ENCODE measurements around the gene VEGFA. TPM values are rescaled to one million over a fixed set of nuclear protein-coding genes. Genes with fewer than 3 reads are reported as not detected.

Gene VEGFA
- 10 to 100 TPM; 27.8 to 29.0 TPM for total RNA-seq

DNA sequence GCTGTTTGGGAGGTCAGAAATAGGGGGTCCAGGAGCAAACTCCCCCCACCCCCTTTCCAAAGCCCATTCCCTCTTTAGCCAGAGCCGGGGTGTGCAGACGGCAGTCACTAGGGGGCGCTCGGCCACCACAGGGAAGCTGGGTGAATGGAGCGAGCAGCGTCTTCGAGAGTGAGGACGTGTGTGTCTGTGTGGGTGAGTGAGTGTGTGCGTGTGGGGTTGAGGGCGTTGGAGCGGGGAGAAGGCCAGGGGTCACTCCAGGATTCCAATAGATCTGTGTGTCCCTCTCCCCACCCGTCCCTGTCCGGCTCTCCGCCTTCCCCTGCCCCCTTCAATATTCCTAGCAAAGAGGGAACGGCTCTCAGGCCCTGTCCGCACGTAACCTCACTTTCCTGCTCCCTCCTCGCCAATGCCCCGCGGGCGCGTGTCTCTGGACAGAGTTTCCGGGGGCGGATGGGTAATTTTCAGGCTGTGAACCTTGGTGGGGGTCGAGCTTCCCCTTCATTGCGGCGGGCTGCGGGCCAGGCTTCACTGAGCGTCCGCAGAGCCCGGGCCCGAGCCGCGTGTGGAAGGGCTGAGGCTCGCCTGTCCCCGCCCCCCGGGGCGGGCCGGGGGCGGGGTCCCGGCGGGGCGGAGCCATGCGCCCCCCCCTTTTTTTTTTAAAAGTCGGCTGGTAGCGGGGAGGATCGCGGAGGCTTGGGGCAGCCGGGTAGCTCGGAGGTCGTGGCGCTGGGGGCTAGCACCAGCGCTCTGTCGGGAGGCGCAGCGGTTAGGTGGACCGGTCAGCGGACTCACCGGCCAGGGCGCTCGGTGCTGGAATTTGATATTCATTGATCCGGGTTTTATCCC, at the start of gene VEGFA:
VEGFA (plus strand) TSS at position 686 of the 846 bp plus-strand sequence.
- no peaks in the 10 kb centered on the region for H3K9me3 Mint-ChIP-seq (ENCODE audit: low read depth)
- H3K27ac Mint-ChIP-seq, result peak within 1 kb of the TSS; percentile 84
- CTCF ChIA-PET, result interaction anchor here (0.6 to 4.5 kb wide), 52 partner anchors 9 to 477 kb away, joined by 3 to 100 read pairs (median 4); partner anchors contain the start of genes GTPBP2, HSP90AB1 and MRPS18A
- peak; percentile 92 for DNase-seq
- H3K27me3 Mint-ChIP-seq, result peaks cover 6% of the 10 kb centered on the region
- ATAC-seq, result peak; percentile 70
- peak within 1 kb of the TSS; percentile 94 for H3K4me3 Mint-ChIP-seq
- H3K36me3 Mint-ChIP-seq, result peaks cover 3% of the 10 kb centered on the region
- peaks cover 30% of the 10 kb centered on the region for H3K4me1 Mint-ChIP-seq

DNA sequence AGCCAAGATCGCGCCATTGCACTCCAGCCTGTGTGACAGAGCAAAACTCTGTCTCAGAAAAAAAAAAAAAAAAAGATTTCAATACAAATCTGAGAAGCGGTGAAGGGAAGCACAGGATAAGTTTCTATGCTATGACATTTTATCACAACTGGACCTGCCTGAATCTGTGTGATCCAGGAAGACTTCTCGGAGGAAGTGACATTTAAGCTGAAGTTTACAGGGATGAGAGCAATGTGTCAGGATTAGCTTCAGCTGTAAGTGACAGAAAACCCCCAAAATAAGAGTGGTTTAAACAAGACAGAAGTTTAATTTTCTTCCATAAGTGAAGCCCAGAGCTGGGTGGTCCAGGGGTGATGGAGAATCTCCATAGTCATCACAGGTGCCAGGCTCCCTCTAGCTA, 49.0 kb upstream of the VEGFA start:
- ATAC-seq, result no peak
- no peak overlapping the region for H3K4me3 Mint-ChIP-seq
- no peak overlapping the region for H3K27ac Mint-ChIP-seq
- no peak for DNase-seq
- H3K9me3 Mint-ChIP-seq (ENCODE audit: low read depth), result no peaks in the 10 kb centered on the region
- peaks cover 20% of the 10 kb centered on the region for H3K27me3 Mint-ChIP-seq
- H3K4me1 Mint-ChIP-seq, result peaks cover 28% of the 10 kb centered on the region
- CTCF ChIA-PET, result interaction anchor here (0.8 to 5.8 kb wide), 7 partner anchors 15 to 358 kb away, joined by 3 to 67 read pairs (median 8); partner anchors contain the start of gene VEGFA
- H3K36me3 Mint-ChIP-seq, result no peaks in the 10 kb centered on the region

DNA sequence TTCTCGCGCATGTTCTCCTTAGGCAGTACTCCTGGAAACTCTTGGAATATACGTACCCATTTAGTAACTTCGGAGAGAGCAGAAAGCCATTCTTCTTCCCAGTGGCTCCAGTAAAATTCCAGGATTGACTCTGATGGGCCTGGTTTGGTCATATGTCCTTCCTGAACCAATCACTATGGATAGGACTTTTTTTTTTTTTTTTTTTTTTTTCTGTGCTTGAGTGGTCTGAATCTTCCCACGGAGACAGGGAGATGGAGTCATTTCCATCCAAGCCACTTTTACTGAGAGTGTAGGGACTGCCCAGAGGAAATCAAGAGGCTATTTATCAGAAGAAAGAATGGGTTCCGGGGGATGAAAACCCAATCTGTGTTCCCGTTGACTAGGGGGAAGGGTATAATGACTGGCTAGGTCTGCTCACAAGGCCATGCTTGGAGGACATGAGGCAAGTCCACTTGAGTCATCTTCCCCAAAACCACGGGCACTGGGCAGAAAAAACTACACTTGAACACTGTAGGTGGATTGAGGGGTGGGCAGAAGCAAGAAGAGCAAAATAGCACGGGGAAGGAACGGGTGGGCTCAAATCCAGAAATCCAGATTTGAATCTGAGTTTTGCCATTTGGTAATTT, 47.0 kb upstream of the VEGFA start:
- H3K9me3 Mint-ChIP-seq (ENCODE audit: low read depth), result no peaks in the 10 kb centered on the region
- no peak overlapping the region for H3K27ac Mint-ChIP-seq
- CTCF ChIA-PET, result interaction anchor here (0.7 to 5.8 kb wide), 8 partner anchors 17 to 356 kb away, joined by 3 to 67 read pairs (median 10); partner anchors contain the start of gene VEGFA
- H3K4me1 Mint-ChIP-seq, result peaks cover 29% of the 10 kb centered on the region
- no peak overlapping the region for H3K4me3 Mint-ChIP-seq
- peaks cover 23% of the 10 kb centered on the region for H3K27me3 Mint-ChIP-seq
- DNase-seq (no peak), ATAC-seq (no peak)
- H3K36me3 Mint-ChIP-seq, result no peaks in the 10 kb centered on the region

DNA sequence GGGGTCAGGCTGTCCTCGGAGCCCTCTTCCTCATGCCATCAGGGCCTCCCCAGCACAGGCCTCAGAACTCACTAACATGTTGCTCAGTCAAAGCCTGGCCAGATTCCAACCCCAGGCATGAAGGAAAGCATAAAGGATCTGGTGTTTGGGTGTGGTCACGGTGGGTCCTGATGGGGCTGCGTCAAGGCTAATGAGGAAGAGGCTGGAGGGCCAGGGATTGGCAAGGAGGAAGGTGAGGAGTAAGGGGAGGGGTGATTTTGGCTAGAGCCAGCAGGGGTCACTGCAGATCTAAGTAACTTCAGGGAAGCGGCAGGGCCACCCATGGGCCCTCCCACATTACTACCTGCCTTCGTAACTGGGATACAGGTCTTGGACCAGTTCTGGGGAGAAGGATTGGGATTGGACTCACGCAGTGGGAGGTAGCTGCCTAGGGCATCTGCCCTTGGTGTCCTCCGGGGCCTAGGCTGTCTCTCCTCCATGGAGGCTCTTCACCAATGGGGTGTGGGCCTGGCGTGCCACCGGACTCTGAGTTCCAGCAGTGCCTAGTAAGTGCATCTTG, 46.2 kb upstream of the VEGFA start:
- Mint-ChIP-seq H3K4me1 (peaks cover 29% of the 10 kb centered on the region), H3K36me3 (no peaks in the 10 kb centered on the region), H3K27ac (no peak overlapping the region), H3K4me3 (no peak overlapping the region), H3K9me3 (ENCODE audit: low read depth) (no peaks in the 10 kb centered on the region), H3K27me3 (peaks cover 23% of the 10 kb centered on the region)
- DNase-seq, result peak; percentile 82
- CTCF ChIA-PET, result interaction anchor here (0.7 to 5.8 kb wide), 22 partner anchors 10 to 376 kb away, joined by 3 to 67 read pairs (median 4); partner anchors contain the start of gene VEGFA
- ATAC-seq, result peak; percentile 80

DNA sequence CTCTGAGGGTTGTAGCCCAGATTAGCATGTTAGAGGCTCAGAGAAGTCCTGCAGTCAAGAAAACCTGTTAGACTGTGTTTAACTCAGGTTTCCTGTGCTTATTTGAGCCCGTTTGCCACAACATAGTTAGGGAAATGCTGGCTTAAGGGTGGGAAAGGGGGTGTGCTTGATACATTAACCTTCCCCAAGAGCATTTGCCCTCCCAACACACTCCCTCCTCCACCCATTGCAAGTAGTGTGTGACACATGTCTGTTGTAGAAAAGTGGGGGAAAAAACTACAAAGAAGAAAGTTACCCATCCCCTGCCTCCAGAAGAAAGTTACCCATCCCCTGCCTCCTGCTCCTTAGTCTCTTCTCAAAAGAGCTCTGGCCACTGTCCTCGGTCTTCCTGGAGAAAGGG, 45.7 kb upstream of the VEGFA start:
- CTCF ChIA-PET, result interaction anchor here (0.8 to 5.8 kb wide), 23 partner anchors 10 to 376 kb away, joined by 3 to 67 read pairs (median 4); partner anchors contain the start of gene VEGFA
- ATAC-seq (no peak), DNase-seq (no peak)

DNA sequence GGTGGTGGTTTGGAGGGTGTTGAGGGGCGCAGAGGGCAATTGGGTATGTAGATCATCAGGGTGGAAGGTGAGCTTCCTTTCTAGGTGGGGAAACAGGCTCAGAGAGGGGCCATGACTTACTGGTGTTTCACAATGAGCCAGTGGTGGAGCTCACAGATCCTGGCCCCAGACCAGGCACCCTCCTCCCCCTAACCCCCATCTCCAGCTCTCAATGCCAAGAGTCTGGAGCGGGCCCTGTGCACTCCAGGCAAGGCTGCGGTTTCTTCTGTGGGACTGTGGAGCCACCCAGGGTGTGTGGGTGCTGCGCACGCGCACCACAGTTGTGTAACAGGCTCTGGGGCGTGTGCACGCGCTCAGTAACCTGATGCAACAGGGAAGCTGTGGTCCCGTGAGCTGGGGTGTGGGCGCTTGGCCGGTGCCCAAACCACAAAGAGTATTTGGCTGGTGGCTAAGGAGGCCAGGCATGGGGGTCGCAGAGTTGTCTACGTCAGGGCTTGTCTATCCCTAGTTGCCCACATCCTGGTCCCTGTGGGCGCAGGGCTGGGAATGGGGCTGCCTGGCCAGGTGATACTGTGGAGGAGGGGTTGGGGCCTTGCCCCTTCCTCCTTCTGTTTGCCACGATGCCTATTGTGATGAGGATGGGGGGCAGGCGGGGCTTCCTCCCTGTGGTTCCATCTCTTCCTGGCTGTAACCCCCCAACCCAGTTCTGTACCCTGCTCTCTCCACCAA, 44.9 kb upstream of the VEGFA start:
- ATAC-seq (peak; percentile 77), DNase-seq (peak; percentile 85)
- Mint-ChIP-seq H3K27me3 (peaks cover 22% of the 10 kb centered on the region), H3K27ac (peak overlapping the region; percentile 75), H3K36me3 (no peaks in the 10 kb centered on the region), H3K4me1 (peaks cover 29% of the 10 kb centered on the region), H3K9me3 (ENCODE audit: low read depth) (no peaks in the 10 kb centered on the region), H3K4me3 (no peak overlapping the region)
- CTCF ChIA-PET, result interaction anchor here (0.6 to 5.8 kb wide), 22 partner anchors 11 to 375 kb away, joined by 3 to 67 read pairs (median 4); partner anchors contain the start of gene VEGFA

More for the DNA sequence above, 45.7 kb upstream of the VEGFA start:
- Mint-ChIP-seq H3K4me3 (no peak overlapping the region), H3K36me3 (no peaks in the 10 kb centered on the region), H3K27me3 (peaks cover 23% of the 10 kb centered on the region), H3K4me1 (peaks cover 29% of the 10 kb centered on the region), H3K9me3 (ENCODE audit: low read depth) (no peaks in the 10 kb centered on the region), H3K27ac (peak overlapping the region; percentile 75)

DNA sequence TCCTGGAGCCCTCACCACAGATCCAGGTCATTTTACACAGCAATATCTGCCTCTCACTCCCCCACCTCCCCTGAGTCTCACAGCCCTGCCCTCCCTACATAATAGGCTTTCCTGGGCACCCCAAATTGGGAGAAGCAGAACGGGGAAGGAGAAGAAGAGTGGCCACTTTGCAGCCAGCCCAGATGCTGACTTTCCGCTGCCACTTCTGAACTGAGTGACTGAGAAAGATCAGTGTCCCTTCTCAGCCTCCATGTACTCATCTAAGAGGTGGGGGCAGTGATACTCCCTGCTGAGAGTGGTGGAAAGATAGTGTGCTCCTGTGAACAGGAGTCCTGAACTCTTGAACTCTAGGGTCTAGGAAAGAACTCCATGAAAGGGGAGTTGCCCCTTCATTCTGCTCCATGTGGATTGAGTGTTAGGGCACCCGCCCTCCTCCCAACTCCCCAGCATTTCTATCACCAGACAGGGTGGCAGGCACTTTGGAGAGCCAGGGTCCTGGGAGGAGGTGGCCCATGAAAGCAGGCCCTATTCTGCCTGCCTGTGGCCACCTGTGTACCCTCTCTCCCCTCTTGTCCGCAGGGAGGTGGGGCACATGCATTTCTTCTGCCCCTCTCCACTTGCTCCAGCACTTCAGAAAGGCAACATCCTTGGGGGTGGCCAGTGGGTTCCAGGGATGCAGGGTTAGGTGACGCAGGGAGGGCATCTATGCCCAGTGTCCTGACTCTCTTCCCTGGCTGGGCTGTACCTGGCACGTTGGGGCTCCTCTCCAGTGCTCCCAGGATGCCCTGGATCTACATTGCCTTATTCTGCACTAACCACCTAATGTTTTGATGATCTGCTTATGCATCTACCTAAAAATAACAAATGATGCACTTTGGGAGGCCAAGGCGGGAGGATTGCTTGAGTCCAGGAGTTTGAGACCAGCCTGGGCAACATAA, 44.1 kb upstream of the VEGFA start:
- H3K9me3 Mint-ChIP-seq (ENCODE audit: low read depth), result peaks cover 2% of the 10 kb centered on the region
- H3K4me3 Mint-ChIP-seq, result no peak overlapping the region
- CTCF ChIA-PET, result interaction anchor here (1.2 to 5.8 kb wide), 9 partner anchors 17 to 353 kb away, joined by 3 to 67 read pairs (median 7); partner anchors contain the start of gene VEGFA
- peaks cover 19% of the 10 kb centered on the region for H3K27me3 Mint-ChIP-seq
- DNase-seq, result no peak
- H3K4me1 Mint-ChIP-seq, result peaks cover 29% of the 10 kb centered on the region
- no peak for ATAC-seq
- H3K27ac Mint-ChIP-seq, result peak overlapping the region; percentile 73
- H3K36me3 Mint-ChIP-seq, result peaks cover 2% of the 10 kb centered on the region

DNA sequence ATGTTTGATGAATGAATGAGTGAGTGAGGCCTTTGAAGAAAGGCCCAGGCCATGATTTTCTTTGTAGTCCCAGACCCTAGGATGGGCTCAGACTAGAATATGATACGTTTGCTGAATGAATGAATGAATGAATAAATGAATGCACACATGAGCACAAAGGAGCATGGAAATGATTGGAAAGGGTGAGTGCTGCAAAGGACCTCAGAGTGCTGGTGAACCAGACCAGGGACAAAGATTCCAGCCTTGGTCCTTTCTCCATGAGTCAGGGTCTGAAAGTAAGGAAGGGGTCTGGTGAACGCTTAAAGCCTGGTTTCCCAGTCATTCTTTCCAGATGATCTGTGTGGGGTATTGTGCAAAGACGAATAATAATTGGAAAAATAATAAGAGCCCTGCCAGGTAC, 42.4 kb upstream of the VEGFA start:
- no peak overlapping the region for H3K4me3 Mint-ChIP-seq
- H3K4me1 Mint-ChIP-seq, result peaks cover 29% of the 10 kb centered on the region
- peaks cover 4% of the 10 kb centered on the region for H3K9me3 Mint-ChIP-seq (ENCODE audit: low read depth)
- no peak overlapping the region for H3K27ac Mint-ChIP-seq
- peaks cover 10% of the 10 kb centered on the region for H3K27me3 Mint-ChIP-seq
- CTCF ChIA-PET, result no interaction called here
- ATAC-seq, result no peak
- H3K36me3 Mint-ChIP-seq, result peaks cover 7% of the 10 kb centered on the region
- DNase-seq, result no peak

DNA sequence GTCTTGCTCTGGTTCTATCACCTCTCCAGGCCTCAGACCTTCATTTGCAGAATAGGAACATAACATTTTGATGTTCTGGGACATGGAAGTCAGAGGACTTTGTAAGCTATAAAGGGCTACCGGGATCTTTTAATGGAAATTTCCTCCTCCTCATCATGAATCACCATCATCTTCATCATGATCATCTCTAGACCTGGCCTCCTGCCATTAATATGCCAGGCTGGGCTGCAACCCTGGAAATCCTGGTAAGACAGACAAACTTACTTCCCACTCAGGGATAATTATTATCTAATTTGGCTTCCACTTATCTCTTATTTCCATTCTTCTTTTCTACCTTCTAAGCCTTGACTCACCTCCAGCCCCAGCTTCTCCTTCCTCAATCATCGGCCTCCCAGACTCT, 41.4 kb upstream of the VEGFA start:
- H3K27me3 Mint-ChIP-seq, result peaks cover 7% of the 10 kb centered on the region
- peaks cover 7% of the 10 kb centered on the region for H3K36me3 Mint-ChIP-seq
- peaks cover 26% of the 10 kb centered on the region for H3K4me1 Mint-ChIP-seq
- H3K27ac Mint-ChIP-seq, result no peak overlapping the region
- ATAC-seq, result no peak
- CTCF ChIA-PET, result interaction anchor here (0.6 kb wide), 1 partner anchor 111 kb away, joined by 3 read pairs; no protein-coding TSS in a partner anchor
- peaks cover 4% of the 10 kb centered on the region for H3K9me3 Mint-ChIP-seq (ENCODE audit: low read depth)
- no peak for DNase-seq
- H3K4me3 Mint-ChIP-seq, result no peak overlapping the region

DNA sequence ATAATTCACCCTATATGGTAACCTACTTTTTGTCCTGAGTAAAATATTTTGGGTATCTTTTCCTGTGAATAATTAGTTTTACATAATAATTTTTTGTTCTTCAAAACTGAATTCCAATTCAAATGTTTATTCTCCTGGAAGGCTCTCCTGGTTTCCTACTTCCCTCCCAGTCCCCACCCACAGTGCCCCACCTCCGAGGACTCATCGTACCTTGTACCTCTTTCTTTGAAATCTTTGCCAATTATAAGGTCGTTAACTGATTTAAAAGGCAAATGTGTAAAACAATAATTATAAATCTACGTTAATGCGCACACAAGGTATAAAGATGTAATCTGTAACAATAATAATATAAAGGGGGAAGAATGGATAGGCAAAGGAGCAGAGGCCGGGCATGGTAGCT, 40.5 kb upstream of the VEGFA start:
- peaks cover 4% of the 10 kb centered on the region for H3K9me3 Mint-ChIP-seq (ENCODE audit: low read depth)
- no peak overlapping the region for H3K4me3 Mint-ChIP-seq
- peaks cover 7% of the 10 kb centered on the region for H3K27me3 Mint-ChIP-seq
- H3K27ac Mint-ChIP-seq, result no peak overlapping the region
- ATAC-seq (no peak), DNase-seq (no peak)
- CTCF ChIA-PET, result no interaction called here
- H3K36me3 Mint-ChIP-seq, result peaks cover 7% of the 10 kb centered on the region
- H3K4me1 Mint-ChIP-seq, result peaks cover 24% of the 10 kb centered on the region

DNA sequence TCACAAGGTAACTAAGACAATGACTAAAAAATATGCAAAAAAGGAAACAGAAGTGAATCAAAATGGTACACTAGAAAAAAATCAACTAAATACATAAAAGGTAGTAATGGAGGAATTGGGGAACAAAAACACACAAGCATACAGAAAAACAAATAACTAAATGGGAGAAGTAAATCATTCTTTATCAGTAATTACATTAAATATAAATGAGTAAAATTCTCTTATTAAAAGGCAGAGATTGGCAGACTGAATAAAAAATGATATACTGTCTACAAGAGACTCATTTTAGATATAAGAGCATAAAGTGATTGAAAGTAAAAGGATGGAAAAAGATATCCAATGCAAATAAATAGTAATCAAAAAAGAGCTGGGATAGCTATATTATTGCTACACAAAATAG, 39.4 kb upstream of the VEGFA start:
- Mint-ChIP-seq H3K4me3 (no peak overlapping the region), H3K36me3 (peaks cover 7% of the 10 kb centered on the region), H3K27ac (no peak overlapping the region), H3K9me3 (ENCODE audit: low read depth) (peaks cover 4% of the 10 kb centered on the region), H3K27me3 (peaks cover 7% of the 10 kb centered on the region), H3K4me1 (peaks cover 16% of the 10 kb centered on the region)
- CTCF ChIA-PET, result interaction anchor here (1.4 kb wide), 1 partner anchor 39 kb away, joined by 3 read pairs; the partner anchor contains the start of gene VEGFA
- DNase-seq, result no peak
- no peak for ATAC-seq
